GM21619 (cell line): ENCODE measurements around the gene GALNT11.
"Not testable (repeated sequence)": the region's sequence is repeated elsewhere in the genome, so short reads cannot be mapped to it uniquely, and the experiment has no call there.

Experiments
- ATAC-seq: cut with Tn5 transposase; IDR thresholded peaks from one replicate; pipeline ENCODE4 v1.9.1; 2021; ENCODE audit not compliant: unreplicated experiment

Gene GALNT11

GRCh38 chr7:152025077-152025936 lies at the start of gene GALNT11:
TSS of gene GALNT11 (plus strand) at chr7:152025674. CDS start at chr7:152094228, 68,554 bp downstream.
- ATAC-seq = peak; percentile 95

DNA sequence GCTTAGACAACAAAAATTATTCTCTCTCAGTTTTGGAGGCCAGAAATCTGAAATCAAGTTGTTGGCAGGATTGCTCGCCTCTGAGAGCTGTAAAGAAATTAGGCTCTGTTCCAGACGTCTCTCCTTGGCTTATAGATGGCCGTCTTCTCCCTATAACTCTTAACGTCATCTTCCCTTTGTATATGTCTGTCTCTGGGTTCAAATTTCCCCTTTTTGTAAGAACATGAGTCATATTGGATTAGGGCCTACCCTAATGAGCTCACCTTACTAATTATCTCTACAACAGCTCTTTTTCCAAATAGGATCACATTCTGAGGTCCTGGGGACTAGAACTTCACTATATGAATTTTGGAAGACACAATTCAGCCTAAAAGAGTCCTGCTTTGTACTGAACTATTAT lies 46.9 kb upstream of the GALNT11 start:
- no peak for ATAC-seq

- no peak for ATAC-seq
Observed at GRCh38 chr7:151981223-151981622, 44.3 kb upstream of the GALNT11 start.

GRCh38 chr7:151982806-151983205 lies 42.7 kb upstream of the GALNT11 start:
- no peak for ATAC-seq

DNA sequence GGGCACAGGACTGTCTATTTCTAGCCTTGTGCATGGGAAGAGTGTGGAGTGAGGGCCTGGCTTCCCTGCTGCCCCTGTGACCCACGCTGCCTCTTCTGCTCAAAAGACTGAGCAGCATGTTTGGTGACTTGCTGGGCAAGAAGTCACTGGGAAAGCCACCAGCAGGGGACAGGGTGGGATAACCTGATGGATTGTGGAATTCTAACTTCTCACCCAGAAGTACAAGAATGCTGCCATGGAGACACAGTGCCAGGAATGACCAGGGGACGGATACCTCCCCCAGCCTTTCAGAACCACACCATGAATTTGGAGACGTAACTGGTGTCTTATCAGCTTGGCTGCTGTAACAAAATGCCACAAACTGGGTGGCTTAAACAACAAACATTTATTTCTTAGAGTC lies 40.9 kb upstream of the GALNT11 start:
- no peak for ATAC-seq

DNA sequence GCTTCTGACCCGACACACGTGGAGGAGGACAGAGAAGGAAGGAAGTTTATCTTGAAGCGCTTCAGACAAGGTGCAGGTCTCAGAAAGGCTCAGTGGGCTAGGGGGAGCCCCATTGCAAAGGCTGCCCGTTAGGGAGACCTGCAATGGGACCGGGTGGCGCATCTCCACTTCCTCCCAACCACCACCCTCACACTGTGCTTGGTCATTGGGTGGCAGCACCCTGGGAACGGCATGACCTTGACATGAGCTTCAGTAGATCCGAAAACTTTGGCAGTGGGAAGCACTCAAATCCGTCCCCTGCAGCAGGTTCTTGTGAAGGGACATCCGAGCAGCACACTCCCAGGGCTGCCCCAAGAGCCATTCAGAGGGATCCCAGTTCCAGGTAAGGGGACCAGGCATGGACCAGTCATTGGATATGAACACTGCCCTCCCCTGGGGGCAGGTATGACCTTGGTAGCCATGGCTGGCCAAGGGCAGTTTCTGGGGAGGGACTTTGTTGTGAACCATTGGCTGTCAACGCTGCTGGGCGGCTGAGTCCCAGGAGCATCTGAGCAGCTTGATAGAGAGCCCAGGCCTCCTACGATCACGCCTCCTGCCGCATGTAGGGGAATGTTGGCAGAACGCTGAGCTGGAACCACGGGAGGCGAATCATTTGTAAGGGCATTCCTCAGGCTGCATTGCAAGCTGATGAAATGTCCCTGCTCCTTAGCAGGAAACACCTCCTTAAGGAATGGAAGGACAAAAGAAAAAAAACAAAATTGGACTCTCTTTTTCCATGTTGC lies 37.5 kb upstream of the GALNT11 start:
- no peak for ATAC-seq

GRCh38 chr7:151992375-151992774 lies 33.1 kb upstream of the GALNT11 start:
- ATAC-seq = peak; percentile 66

DNA sequence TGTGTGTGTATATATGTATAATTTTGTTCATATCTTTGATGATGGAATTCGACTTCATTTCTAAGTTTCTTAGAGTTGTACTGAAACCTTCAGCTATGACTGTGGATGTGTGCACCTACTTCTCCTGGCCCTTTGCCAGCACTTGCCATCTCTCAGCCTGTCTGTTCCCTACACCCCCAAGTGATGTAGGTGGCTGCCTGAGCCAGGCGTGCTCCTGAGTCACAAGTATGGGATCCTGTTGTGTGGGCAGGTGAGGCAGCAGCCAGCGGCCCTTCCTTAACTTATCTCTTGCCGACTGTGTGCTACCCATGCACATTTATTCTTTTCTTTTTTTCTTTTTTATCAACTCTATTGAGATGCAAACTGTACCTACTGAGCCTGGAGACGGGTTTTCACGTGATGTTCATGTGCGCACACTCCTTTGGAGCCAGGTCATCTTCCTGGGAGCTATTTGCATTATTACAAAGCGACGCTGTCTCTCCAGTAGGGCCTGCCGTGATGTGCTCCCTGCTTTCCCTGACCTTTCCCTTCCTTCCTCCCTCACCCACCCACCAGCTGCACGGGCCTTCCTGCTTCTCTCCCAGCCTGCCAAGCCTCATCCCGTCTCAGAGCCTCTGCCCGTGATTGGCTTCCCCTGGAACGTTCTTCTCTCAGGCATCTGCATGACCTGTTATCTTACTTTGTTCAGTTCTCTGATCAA lies 31.3 kb upstream of the GALNT11 start:
- no peak for ATAC-seq

GRCh38 chr7:151999424-152000090 lies 25.9 kb upstream of the GALNT11 start:
- ATAC-seq = no peak

- ATAC-seq = no peak
Observed at GRCh38 chr7:152000191-152000590, 25.3 kb upstream of the GALNT11 start.

GRCh38 chr7:152006336-152006735 lies 19.1 kb upstream of the GALNT11 start:
- no peak for ATAC-seq

- no peak for ATAC-seq
Observed at GRCh38 chr7:152011860-152012259, 13.6 kb upstream of the GALNT11 start.

GRCh38 chr7:152013230-152013629 lies 12.2 kb upstream of the GALNT11 start:
- no peak for ATAC-seq

- ATAC-seq = no peak
Observed at GRCh38 chr7:152013974-152014373, 11.5 kb upstream of the GALNT11 start.

GRCh38 chr7:152014722-152015121 lies 10.8 kb upstream of the GALNT11 start:
- ATAC-seq = no peak

DNA sequence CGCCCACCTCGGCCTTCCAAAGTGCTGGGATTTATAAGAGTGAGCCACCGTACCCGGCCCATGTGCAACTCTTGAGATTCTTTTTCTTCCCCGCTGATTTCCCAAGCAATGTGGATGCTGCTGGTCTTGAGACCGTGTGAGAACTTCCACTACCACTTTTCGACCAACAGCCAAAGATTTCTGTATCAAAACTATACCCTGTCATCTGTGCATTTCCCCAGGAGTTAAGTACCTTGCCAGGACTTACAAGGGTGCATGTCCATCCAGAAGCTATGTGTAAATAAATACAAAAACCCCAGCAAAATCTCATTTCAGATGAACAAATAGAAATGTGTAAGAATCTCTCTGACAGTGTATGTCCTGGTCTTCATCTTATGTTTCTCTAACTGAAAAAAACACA lies 9.9 kb upstream of the GALNT11 start:
- no peak for ATAC-seq

- no peak for ATAC-seq
Observed at GRCh38 chr7:152016947-152017346, 8.5 kb upstream of the GALNT11 start.

DNA sequence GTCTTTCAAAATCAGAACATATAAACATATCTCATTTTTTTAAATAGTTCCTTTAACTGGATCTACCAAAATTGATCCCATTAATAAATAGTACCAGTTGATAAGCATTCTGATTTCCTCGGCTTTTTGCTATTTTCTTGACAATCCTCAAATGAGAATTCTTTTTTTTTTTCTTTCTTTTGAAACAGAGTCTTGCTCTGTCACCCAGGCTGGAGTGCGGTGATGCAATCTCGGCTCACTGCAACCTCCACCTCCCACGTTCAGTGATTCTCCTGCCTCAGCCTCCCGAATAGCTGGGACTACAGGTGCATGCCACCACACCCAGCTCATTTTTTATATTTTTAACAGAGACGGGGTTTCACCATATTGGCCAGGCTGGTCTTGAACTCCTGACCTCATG lies 7.8 kb upstream of the GALNT11 start:
- ATAC-seq = not testable (repeated sequence)

GRCh38 chr7:152021740-152022139 lies 3.7 kb upstream of the GALNT11 start:
- not testable (repeated sequence) for ATAC-seq

DNA sequence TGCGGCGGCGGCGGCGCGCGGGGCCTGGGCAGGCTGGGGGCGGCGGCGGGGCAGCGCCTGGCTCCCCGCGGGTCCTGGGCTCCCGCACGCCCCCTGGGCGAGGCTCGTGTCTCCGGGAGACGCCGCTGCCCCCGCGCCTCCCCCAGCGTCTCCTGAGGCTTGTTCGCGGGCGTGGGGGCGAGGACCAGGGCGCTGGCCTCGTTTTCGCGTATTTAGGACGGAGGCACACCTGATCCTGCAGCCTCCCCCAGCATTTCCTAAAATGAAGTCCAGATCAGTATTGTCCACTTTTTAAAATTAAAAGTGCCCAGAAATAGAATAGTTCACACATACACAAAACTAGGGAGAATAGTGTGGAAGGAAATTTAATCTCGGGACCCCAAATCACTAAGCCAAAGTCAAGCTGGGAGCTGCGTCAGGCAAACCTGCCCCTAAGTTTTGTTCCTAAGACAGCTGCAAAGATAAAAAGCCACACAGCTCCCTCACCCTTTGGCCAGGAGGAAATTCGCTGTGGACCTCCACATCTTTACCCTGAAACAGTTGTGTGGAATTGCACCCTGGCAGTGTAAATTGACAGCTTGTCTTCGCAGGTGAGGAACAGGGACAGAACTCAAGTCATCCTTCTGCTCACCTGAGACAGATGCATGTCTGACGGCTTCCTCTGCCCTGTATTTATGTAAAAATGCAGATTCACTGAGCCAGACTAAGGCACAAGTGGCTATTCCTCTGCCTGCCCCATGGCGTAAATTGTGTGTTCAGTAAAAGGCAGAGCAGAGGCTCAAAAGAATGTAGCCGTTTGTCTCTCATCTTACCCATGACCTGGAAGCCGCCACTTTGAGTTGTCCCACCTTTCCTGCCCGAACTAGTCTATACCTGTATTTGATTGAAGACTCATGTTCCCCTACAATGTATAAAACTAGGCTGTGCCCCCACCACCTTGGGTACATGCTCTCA lies 740 bp downstream of the GALNT11 start:
- ATAC-seq = no peak
